GM23338 (cell line): ENCODE measurements around the gene PARD6B.
"Not testable (repeated sequence)": the region's sequence is repeated elsewhere in the genome, so short reads cannot be mapped to it uniquely, and the experiment has no call there.

Experiments
- CTCF ChIP-seq, 2 experiments: fragments of 200-600 bp in 1 of 2; sonication (generic) in 1 of 2; conservative IDR thresholded peaks; 2 replicates each; pipeline versions ENCODE4 v1.5.1 to v1.6.1; 2016 to 2017; ENCODE audit warnings: antibody characterized with exemption in 2 of 2, low read depth in 2 of 2, mild to moderate bottlenecking in 2 of 2, moderate library complexity in 1 of 2
- EZH2 ChIP-seq: fragments of 200-600 bp; sonication (generic); IDR thresholded peaks from one replicate; pipeline ENCODE4 v1.8.0; 2017; ENCODE audit warnings: antibody characterized with exemption, mild to moderate bottlenecking, low read depth; ENCODE audit not compliant: unreplicated experiment
- EZH2phosphoT487 ChIP-seq: fragments of 200-600 bp; sonication (generic); IDR thresholded peaks from one replicate; pipeline ENCODE4 v1.8.1; 2018; ENCODE audit warnings: antibody characterized with exemption; ENCODE audit not compliant: unreplicated experiment
- POLR2AphosphoS5 ChIP-seq: IDR thresholded peaks from 2 replicates; pipeline ENCODE4 v1.6.1; 2016; ENCODE audit warnings: antibody characterized with exemption, low read depth
- STAT1 ChIP-seq: IDR thresholded peaks from one replicate; pipeline ENCODE4 v1.6.1; 2016; ENCODE audit warnings: antibody characterized with exemption; ENCODE audit not compliant: unreplicated experiment
- ZNF331 ChIP-seq: fragments of 250-450 bp; sonication (Bioruptor Pico); IDR thresholded peaks from 2 replicates; pipeline ENCODE4 v1.5.0; 2020; ENCODE audit warnings: low read depth, mild to moderate bottlenecking, moderate library complexity
- TF ChIP-seq, protein P1 (sequence below): IDR thresholded peaks from 2 replicates; pipeline ENCODE4 v1.6.1; 2016; ENCODE audit warnings: antibody characterized with exemption
- TF ChIP-seq, protein P2 (sequence below): IDR thresholded peaks from one replicate; pipeline ENCODE4 v1.6.1; 2018; ENCODE audit warnings: antibody characterized with exemption; ENCODE audit not compliant: unreplicated experiment
- TF ChIP-seq, protein P3 (sequence below): fragments of 250-450 bp; sonication (Bioruptor Pico); IDR thresholded peaks from 2 replicates; pipeline ENCODE4 v1.5.0; 2020; ENCODE audit warnings: mild to moderate bottlenecking, moderate library complexity

- TF ChIP-seq POLR2AphosphoS5; CTCF (conservative IDR thresholded peaks at IDR 0.05; ENCODE audit: low read depth in 2 of 2); EZH2; STAT1; ZNF331 (CRISPR knock-in tag); EZH2phosphoT487: not testable (repeated sequence)
- TF ChIP-seq, protein P1, sequence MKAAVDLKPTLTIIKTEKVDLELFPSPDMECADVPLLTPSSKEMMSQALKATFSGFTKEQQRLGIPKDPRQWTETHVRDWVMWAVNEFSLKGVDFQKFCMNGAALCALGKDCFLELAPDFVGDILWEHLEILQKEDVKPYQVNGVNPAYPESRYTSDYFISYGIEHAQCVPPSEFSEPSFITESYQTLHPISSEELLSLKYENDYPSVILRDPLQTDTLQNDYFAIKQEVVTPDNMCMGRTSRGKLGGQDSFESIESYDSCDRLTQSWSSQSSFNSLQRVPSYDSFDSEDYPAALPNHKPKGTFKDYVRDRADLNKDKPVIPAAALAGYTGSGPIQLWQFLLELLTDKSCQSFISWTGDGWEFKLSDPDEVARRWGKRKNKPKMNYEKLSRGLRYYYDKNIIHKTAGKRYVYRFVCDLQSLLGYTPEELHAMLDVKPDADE: not testable (repeated sequence)
- TF ChIP-seq, protein P2, sequence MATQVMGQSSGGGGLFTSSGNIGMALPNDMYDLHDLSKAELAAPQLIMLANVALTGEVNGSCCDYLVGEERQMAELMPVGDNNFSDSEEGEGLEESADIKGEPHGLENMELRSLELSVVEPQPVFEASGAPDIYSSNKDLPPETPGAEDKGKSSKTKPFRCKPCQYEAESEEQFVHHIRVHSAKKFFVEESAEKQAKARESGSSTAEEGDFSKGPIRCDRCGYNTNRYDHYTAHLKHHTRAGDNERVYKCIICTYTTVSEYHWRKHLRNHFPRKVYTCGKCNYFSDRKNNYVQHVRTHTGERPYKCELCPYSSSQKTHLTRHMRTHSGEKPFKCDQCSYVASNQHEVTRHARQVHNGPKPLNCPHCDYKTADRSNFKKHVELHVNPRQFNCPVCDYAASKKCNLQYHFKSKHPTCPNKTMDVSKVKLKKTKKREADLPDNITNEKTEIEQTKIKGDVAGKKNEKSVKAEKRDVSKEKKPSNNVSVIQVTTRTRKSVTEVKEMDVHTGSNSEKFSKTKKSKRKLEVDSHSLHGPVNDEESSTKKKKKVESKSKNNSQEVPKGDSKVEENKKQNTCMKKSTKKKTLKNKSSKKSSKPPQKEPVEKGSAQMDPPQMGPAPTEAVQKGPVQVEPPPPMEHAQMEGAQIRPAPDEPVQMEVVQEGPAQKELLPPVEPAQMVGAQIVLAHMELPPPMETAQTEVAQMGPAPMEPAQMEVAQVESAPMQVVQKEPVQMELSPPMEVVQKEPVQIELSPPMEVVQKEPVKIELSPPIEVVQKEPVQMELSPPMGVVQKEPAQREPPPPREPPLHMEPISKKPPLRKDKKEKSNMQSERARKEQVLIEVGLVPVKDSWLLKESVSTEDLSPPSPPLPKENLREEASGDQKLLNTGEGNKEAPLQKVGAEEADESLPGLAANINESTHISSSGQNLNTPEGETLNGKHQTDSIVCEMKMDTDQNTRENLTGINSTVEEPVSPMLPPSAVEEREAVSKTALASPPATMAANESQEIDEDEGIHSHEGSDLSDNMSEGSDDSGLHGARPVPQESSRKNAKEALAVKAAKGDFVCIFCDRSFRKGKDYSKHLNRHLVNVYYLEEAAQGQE: not testable (repeated sequence)
- TF ChIP-seq, protein P3, sequence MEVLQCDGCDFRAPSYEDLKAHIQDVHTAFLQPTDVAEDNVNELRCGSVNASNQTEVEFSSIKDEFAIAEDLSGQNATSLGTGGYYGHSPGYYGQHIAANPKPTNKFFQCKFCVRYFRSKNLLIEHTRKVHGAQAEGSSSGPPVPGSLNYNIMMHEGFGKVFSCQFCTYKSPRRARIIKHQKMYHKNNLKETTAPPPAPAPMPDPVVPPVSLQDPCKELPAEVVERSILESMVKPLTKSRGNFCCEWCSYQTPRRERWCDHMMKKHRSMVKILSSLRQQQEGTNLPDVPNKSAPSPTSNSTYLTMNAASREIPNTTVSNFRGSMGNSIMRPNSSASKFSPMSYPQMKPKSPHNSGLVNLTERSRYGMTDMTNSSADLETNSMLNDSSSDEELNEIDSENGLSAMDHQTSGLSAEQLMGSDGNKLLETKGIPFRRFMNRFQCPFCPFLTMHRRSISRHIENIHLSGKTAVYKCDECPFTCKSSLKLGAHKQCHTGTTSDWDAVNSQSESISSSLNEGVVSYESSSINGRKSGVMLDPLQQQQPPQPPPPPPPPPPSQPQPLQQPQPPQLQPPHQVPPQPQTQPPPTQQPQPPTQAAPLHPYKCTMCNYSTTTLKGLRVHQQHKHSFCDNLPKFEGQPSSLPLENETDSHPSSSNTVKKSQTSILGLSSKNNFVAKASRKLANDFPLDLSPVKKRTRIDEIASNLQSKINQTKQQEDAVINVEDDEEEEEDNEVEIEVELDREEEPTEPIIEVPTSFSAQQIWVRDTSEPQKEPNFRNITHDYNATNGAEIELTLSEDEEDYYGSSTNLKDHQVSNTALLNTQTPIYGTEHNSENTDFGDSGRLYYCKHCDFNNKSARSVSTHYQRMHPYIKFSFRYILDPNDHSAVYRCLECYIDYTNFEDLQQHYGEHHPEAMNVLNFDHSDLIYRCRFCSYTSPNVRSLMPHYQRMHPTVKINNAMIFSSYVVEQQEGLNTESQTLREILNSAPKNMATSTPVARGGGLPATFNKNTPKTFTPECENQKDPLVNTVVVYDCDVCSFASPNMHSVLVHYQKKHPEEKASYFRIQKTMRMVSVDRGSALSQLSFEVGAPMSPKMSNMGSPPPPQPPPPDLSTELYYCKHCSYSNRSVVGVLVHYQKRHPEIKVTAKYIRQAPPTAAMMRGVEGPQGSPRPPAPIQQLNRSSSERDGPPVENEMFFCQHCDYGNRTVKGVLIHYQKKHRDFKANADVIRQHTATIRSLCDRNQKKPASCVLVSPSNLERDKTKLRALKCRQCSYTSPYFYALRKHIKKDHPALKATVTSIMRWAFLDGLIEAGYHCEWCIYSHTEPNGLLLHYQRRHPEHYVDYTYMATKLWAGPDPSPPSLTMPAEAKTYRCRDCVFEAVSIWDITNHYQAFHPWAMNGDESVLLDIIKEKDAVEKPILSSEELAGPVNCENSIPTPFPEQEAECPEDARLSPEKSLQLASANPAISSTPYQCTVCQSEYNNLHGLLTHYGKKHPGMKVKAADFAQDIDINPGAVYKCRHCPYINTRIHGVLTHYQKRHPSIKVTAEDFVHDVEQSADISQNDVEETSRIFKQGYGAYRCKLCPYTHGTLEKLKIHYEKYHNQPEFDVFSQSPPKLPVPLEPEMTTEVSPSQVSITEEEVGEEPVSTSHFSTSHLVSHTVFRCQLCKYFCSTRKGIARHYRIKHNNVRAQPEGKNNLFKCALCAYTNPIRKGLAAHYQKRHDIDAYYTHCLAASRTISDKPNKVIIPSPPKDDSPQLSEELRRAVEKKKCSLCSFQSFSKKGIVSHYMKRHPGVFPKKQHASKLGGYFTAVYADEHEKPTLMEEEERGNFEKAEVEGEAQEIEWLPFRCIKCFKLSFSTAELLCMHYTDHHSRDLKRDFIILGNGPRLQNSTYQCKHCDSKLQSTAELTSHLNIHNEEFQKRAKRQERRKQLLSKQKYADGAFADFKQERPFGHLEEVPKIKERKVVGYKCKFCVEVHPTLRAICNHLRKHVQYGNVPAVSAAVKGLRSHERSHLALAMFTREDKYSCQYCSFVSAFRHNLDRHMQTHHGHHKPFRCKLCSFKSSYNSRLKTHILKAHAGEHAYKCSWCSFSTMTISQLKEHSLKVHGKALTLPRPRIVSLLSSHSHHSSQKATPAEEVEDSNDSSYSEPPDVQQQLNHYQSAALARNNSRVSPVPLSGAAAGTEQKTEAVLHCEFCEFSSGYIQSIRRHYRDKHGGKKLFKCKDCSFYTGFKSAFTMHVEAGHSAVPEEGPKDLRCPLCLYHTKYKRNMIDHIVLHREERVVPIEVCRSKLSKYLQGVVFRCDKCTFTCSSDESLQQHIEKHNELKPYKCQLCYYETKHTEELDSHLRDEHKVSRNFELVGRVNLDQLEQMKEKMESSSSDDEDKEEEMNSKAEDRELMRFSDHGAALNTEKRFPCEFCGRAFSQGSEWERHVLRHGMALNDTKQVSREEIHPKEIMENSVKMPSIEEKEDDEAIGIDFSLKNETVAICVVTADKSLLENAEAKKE (CRISPR knock-in tag): not testable (repeated sequence)
These were observed 33.1 kb upstream of the PARD6B start for GRCh38 chr20:50698255-50698654.
